K562 (cell line): ENCODE measurements around the gene DNAJB14.

Experiments
- BRF2 ChIP-seq: IDR thresholded peaks from 3 replicates; pipeline ENCODE4 v1.6.1; 2011; ENCODE audit warnings: borderline replicate concordance, mild to moderate bottlenecking; ENCODE audit not compliant: insufficient read length, insufficient read depth
- CTCF ChIP-seq, 3 experiments: IDR thresholded peaks in 2 of 3; conservative IDR thresholded peaks in 1 of 3; 2 replicates each; pipeline ENCODE4 v1.5.1; 2011 to 2012; ENCODE audit warnings: low read length in 3 of 3, mild to moderate bottlenecking in 3 of 3, control low read depth in 2 of 3, improper control_type of control experiment in 1 of 3, inconsistent platforms in 1 of 3, low read depth in 1 of 3, mixed read lengths in 1 of 3, moderate library complexity in 1 of 3; ENCODE audit not compliant: insufficient read depth in 2 of 3
- HDAC3 ChIP-seq: fragments of 450-650 bp; IDR thresholded peaks from 2 replicates; pipeline ENCODE4 v1.6.1; 2018; ENCODE audit warnings: borderline replicate concordance, mild to moderate bottlenecking, moderate library complexity; ENCODE audit not compliant: partially characterized antibody
- MAX ChIP-seq: sonication (generic); formaldehyde crosslinking; IDR thresholded peaks from 2 replicates; pipeline ENCODE4 v1.9.0; 2022; ENCODE audit warnings: mild to moderate bottlenecking, missing genetic modification reagents
- MXI1 ChIP-seq: IDR thresholded peaks from 2 replicates; pipeline ENCODE4 v1.6.1; 2011; ENCODE audit warnings: low read depth, mild to moderate bottlenecking, improper control_type of control experiment, low read length
- PBX2 ChIP-seq, 2 experiments: IDR thresholded peaks in 1 of 2; conservative IDR thresholded peaks in 1 of 2; 2 replicates each; pipeline ENCODE4 v1.6.1; 2016; ENCODE audit warnings: low read depth in 2 of 2, mild to moderate bottlenecking in 1 of 2, missing compliant biosample characterization in 1 of 2, missing genetic modification characterization in 1 of 2, moderate library complexity in 1 of 2
- POLR3A ChIP-seq: IDR thresholded peaks from 2 replicates; pipeline ENCODE4 v1.6.1; 2011; ENCODE audit warnings: borderline replicate concordance, mild to moderate bottlenecking, moderate library complexity; ENCODE audit not compliant: insufficient read length, insufficient read depth; ENCODE audit errors: extremely low read depth
- POU5F1 ChIP-seq: fragments of 150-350 bp; IDR thresholded peaks from 2 replicates; pipeline ENCODE4 v1.6.1; 2014; ENCODE audit warnings: borderline replicate concordance, low read length, low read depth, mild to moderate bottlenecking; ENCODE audit not compliant: partially characterized antibody
- XRCC4 ChIP-seq: IDR thresholded peaks from one replicate; pipeline ENCODE4 v1.6.1; 2011; ENCODE audit not compliant: insufficient read depth, insufficient read length; ENCODE audit errors: extremely low read depth
- ZNF23 ChIP-seq: fragments of 250-450 bp; sonication (Bioruptor Pico); IDR thresholded peaks from 2 replicates; pipeline ENCODE4 v1.4.0; 2020; ENCODE audit warnings: mild to moderate bottlenecking
- ZNF639 ChIP-seq, 2 experiments: fragments of 200-800 bp in 1 of 2; sonication (Bioruptor generic) in 1 of 2; sonication (generic) in 1 of 2; formaldehyde crosslinking in 1 of 2; IDR thresholded peaks in 1 of 2; conservative IDR thresholded peaks in 1 of 2; 2 replicates each; pipeline versions ENCODE4 v1.5.0 to v1.6.1; 2016 to 2020; ENCODE audit warnings: missing compliant biosample characterization in 1 of 2, missing genetic modification characterization in 1 of 2, missing genetic modification reagents in 1 of 2

- no peak for TF ChIP-seq HDAC3
- no peak for TF ChIP-seq CTCF (IDR thresholded peaks at IDR 0.05 in 2 of 3, conservative IDR thresholded peaks at IDR 0.05 in 1 of 3; ENCODE audit: insufficient read depth in 2 of 3, low read depth in 1 of 3, low read length in 3 of 3)
- TF ChIP-seq PBX2 (CRISPR knock-in tag; IDR thresholded peaks at IDR 0.05; ENCODE audit: low read depth), result no peak
- no peak for TF ChIP-seq PBX2 (tag; conservative IDR thresholded peaks at IDR 0.05; ENCODE audit: low read depth)
- TF ChIP-seq POLR3A, result no peak
- no peak for TF ChIP-seq MAX
- TF ChIP-seq MXI1, result no peak
- TF ChIP-seq ZNF639 (CRISPR knock-in tag; conservative IDR thresholded peaks at IDR 0.05 in 1 of 2, IDR thresholded peaks at IDR 0.05 in 1 of 2), result no peak
- TF ChIP-seq ZNF23 (CRISPR knock-in tag), result no peak
- TF ChIP-seq POU5F1, result no peak
- TF ChIP-seq BRF2, result no peak
- TF ChIP-seq XRCC4, result no peak
Measured at GRCh38 chr4:99921174-99921573, 25.2 kb downstream of the DNAJB14 start.
